ENCODE data around the gene TFAM. TPM values are rescaled to one million over a fixed set of nuclear protein-coding genes. Genes with fewer than 3 reads are reported as not detected.
A peak's percentile ranks its signal among the peaks of the same experiment; 100 is the strongest.

The TFAM gene
- total and polyA plus RNA-seq, 2 donors (not counting 1 experiment from before 2014, with no cell fraction given) = 8.2 to 38.4 TPM

DNA sequence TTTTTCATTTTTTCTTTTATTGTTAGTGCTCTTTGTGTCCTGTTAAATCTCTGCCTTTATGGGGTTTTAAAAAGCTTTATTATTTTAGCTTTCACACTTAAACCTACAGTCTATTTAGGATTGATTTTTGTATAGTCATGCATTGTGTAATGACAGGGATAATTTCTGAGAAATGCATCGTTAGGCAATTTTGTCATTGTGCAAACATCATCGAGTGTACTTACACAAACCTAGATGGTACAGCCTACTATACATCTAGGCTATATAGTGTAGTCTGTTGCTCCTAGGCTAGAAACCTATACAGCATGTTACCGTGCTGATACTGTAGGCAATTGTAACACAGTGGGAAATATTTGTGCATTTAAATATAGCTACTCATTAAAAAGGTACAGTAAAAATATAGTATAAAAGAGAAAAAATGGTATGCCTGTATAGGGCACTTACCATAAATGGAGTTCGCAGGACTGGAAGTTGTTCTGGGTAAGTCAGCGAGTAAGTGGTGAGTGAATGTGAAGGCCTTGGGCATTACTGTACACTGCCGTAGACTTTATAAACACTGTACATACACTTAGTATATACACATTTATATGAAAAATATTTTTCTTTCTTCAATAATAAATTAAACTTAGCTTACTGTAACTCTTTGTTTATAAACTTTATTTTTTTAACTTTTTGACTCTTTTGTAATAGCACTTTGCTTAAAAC lies 34.4 kb upstream of the TFAM start:
- no peaks in the 10 kb centered on the region for H3K9me3 ChIP-seq (ENCODE audit: control extremely low read depth in 1 of 3, control insufficient read depth in 2 of 3, insufficient read depth in 1 of 3, low read length in 2 of 3)
- DNase-seq (no peak), ATAC-seq (ENCODE audit: low read depth) (no peak)
- H3K4me3 ChIP-seq (ENCODE audit: control extremely low read depth in 1 of 5, extremely low read depth in 1 of 5, insufficient read depth in 1 of 5, low read depth in 2 of 5, low read length in 4 of 5) = no peak overlapping the region
- no peak overlapping the region for H3K27ac ChIP-seq (ENCODE audit: low read length in 2 of 2)
- ChIA-PET CTCF (interaction anchor here (1.2 kb wide), 2 partner anchors 34 to 51 kb away, joined by 3 read pairs; partner anchors contain the start of gene TFAM), POLR2A (no interaction called here)
- H4K20me1 ChIP-seq (ENCODE audit: control insufficient read depth, insufficient read depth, low read length, poor library complexity, severe bottlenecking) = peaks cover 25% of the 10 kb centered on the region
- no peak overlapping the region for H3K9ac ChIP-seq (ENCODE audit: low read length)
- no peak overlapping the region for H3K27ac Mint-ChIP-seq
- H3K9me3 Mint-ChIP-seq (ENCODE audit: insufficient read depth) = no peaks in the 10 kb centered on the region
- TF ChIP-seq, protein P1, sequence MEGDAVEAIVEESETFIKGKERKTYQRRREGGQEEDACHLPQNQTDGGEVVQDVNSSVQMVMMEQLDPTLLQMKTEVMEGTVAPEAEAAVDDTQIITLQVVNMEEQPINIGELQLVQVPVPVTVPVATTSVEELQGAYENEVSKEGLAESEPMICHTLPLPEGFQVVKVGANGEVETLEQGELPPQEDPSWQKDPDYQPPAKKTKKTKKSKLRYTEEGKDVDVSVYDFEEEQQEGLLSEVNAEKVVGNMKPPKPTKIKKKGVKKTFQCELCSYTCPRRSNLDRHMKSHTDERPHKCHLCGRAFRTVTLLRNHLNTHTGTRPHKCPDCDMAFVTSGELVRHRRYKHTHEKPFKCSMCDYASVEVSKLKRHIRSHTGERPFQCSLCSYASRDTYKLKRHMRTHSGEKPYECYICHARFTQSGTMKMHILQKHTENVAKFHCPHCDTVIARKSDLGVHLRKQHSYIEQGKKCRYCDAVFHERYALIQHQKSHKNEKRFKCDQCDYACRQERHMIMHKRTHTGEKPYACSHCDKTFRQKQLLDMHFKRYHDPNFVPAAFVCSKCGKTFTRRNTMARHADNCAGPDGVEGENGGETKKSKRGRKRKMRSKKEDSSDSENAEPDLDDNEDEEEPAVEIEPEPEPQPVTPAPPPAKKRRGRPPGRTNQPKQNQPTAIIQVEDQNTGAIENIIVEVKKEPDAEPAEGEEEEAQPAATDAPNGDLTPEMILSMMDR (IDR thresholded peaks at IDR 0.05) = no peak
- peaks cover 55% of the 10 kb centered on the region for H3K4me1 Mint-ChIP-seq
- H3K27me3 ChIP-seq (replicated peaks in 1 of 4; ENCODE audit: control extremely low read depth in 1 of 4, control insufficient read depth in 3 of 4, insufficient read depth in 4 of 4, low read length in 3 of 4) = no peaks in the 10 kb centered on the region
- intact Hi-C loops (cut with micrococcal nuclease) = no loop called here
- no peak overlapping the region for H3K4me3 Mint-ChIP-seq
- peaks cover 6 to 47% of the 10 kb centered on the region in 2 donors for H3K4me1 ChIP-seq (ENCODE audit: control insufficient read depth in 2 of 2, insufficient read depth in 2 of 2, low read length in 2 of 2)
- no peaks in the 10 kb centered on the region for H3K36me3 ChIP-seq (replicated peaks in 1 of 2; ENCODE audit: control extremely low read depth in 1 of 2, control insufficient read depth in 1 of 2, extremely low read depth in 1 of 2, insufficient read depth in 2 of 2, low read length in 1 of 2)
- H3K79me2 ChIP-seq (ENCODE audit: control insufficient read depth, insufficient read depth, low read length) = peaks cover 74% of the 10 kb centered on the region
- H3K4me2 ChIP-seq (replicated peaks; ENCODE audit: low read depth, low read length, poor library complexity, severe bottlenecking) = no peak overlapping the region
- H2AFZ ChIP-seq (ENCODE audit: insufficient read depth, low read depth, low read length, poor library complexity, severe bottlenecking) = no peak overlapping the region
- H3K27me3 Mint-ChIP-seq = no peaks in the 10 kb centered on the region
- no CpG with 5 or more reads among the region's 6 CpGs for whole genome bisulfite sequencing (ENCODE audit: insufficient coverage)

DNA sequence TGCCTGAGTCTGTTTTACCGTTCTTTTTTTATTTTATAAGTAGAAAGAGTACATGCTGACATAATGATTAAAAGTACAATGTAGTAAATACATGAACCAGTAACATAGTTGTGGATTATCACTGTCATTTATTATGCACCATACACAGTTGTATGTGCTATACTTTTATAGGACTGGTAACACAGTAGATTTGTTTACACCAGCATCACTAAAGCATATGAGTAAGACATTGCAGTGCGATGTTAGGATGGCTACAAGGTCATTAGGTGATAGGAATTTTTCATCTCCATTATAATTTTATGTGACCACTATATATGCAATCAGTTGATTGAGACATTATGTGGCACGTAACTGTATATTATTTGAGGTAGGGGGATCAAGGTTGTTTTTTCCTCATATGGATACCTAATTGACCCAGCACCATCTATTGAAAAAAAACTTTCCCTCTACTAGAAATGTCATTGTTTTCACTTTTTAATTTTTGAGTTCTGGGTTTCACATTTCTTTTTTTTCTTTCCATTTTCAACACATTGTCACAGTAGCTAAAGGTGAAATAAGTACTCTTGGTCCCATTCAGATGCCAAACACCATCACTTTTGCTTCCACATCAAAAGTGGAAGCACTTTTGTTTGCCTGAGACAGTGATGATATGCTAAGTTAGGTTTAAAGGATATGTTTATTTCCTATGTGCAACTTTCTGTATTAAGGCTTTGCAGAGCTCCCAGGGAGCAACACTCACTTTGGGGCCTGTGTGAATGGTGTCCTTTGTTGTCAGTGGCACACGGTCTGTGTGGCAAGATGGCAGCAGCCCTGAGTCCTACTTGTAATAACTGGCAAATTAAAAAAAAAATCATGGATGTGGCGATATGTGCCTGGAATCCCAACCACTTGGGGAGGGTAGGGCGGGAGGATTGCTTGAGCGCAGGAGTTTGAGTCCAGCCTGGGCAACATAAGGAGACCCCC lies 33.3 kb upstream of the TFAM start:
- H3K27ac Mint-ChIP-seq = no peak overlapping the region
- peaks cover 6 to 47% of the 10 kb centered on the region in 2 donors for H3K4me1 ChIP-seq (ENCODE audit: control insufficient read depth in 2 of 2, insufficient read depth in 2 of 2, low read length in 2 of 2)
- peaks cover 73% of the 10 kb centered on the region for H3K79me2 ChIP-seq (ENCODE audit: control insufficient read depth, insufficient read depth, low read length)
- H3K4me3 ChIP-seq (ENCODE audit: control extremely low read depth in 1 of 5, extremely low read depth in 1 of 5, insufficient read depth in 1 of 5, low read depth in 2 of 5, low read length in 4 of 5) = no peak overlapping the region
- DNase-seq = no peak
- ATAC-seq (ENCODE audit: low read depth) = no peak
- peak overlapping the region; percentile 62 for H3K4me3 Mint-ChIP-seq
- ChIA-PET CTCF (interaction anchor here (1.2 kb wide), 1 partner anchor 33 kb away, joined by 3 read pairs; the partner anchor contains the start of gene TFAM), POLR2A (no interaction called here)
- TF ChIP-seq EZH2 (IDR thresholded peaks at IDR 0.05; ENCODE audit: borderline replicate concordance, insufficient read depth, low read depth, low read length, poor library complexity, severe bottlenecking) = no peak
- TF ChIP-seq, protein P1 (IDR thresholded peaks at IDR 0.05) = no peak
- 86% methylated on average over 1 of the region's 7 CpGs for WGBS (ENCODE audit: insufficient coverage)
- H3K9ac ChIP-seq (ENCODE audit: low read length) = no peak overlapping the region
- H3K9me3 Mint-ChIP-seq (ENCODE audit: insufficient read depth) = no peaks in the 10 kb centered on the region
- no peaks in the 10 kb centered on the region for H3K9me3 ChIP-seq (ENCODE audit: control extremely low read depth in 1 of 3, control insufficient read depth in 2 of 3, insufficient read depth in 1 of 3, low read length in 2 of 3)
- no peaks in the 10 kb centered on the region for H3K27me3 Mint-ChIP-seq
- no peaks in the 10 kb centered on the region for H3K36me3 ChIP-seq (replicated peaks in 1 of 2; ENCODE audit: control extremely low read depth in 1 of 2, control insufficient read depth in 1 of 2, extremely low read depth in 1 of 2, insufficient read depth in 2 of 2, low read length in 1 of 2)
- H3K27ac ChIP-seq (ENCODE audit: low read length in 2 of 2) = no peak overlapping the region
- peaks cover 54% of the 10 kb centered on the region for H3K4me1 Mint-ChIP-seq
- peaks cover 24% of the 10 kb centered on the region for H4K20me1 ChIP-seq (ENCODE audit: control insufficient read depth, insufficient read depth, low read length, poor library complexity, severe bottlenecking)
- peak overlapping the region; percentile 34 for H3K4me2 ChIP-seq (replicated peaks; ENCODE audit: low read depth, low read length, poor library complexity, severe bottlenecking)
- H2AFZ ChIP-seq (ENCODE audit: insufficient read depth, low read depth, low read length, poor library complexity, severe bottlenecking) = no peak overlapping the region
- intact Hi-C loops (cut with micrococcal nuclease) = no loop called here
- H3K27me3 ChIP-seq (replicated peaks in 1 of 4; ENCODE audit: control extremely low read depth in 1 of 4, control insufficient read depth in 3 of 4, insufficient read depth in 4 of 4, low read length in 3 of 4) = no peaks in the 10 kb centered on the region

Measured in B cell (primary cell).